Measurements from ENCODE around the gene TRIM58.

Gene TRIM58

DNA sequence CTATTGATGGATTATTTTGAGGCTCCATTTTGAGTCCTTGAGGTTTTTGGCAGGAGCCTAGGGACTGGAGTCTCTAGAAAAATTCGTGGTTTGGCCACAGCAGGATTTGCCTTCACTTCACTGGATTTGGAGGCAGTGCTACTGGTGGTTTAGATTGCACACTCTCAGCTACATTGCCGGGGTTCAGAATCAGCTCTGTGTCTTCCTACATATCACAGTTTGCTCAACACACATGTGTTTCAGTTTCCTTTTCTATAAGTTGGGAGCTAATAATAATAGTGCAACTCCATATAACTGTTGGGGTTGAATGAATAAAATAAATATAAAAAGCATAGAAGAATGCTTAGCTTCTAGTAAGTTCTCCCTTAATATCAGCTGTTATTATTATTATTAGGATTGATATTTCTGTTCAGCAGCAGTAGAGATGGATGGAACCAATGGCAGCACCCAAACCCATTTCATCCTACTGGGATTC lies 38.2 kb downstream of the TRIM58 start, which contains the start of gene OR2W3:
OR2W3 (plus strand) TSS at position 425 of the 475 bp plus-strand sequence; CDS start at position 425, 0 bp downstream.
- no peak for DNase-seq

DNA sequence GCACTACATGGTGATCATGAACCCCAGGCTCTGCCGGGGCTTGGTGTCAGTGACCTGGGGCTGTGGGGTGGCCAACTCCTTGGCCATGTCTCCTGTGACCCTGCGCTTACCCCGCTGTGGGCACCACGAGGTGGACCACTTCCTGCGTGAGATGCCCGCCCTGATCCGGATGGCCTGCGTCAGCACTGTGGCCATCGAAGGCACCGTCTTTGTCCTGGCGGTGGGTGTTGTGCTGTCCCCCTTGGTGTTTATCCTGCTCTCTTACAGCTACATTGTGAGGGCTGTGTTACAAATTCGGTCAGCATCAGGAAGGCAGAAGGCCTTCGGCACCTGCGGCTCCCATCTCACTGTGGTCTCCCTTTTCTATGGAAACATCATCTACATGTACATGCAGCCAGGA lies 39.0 kb downstream of the TRIM58 start:
- no peak for DNase-seq

DNA sequence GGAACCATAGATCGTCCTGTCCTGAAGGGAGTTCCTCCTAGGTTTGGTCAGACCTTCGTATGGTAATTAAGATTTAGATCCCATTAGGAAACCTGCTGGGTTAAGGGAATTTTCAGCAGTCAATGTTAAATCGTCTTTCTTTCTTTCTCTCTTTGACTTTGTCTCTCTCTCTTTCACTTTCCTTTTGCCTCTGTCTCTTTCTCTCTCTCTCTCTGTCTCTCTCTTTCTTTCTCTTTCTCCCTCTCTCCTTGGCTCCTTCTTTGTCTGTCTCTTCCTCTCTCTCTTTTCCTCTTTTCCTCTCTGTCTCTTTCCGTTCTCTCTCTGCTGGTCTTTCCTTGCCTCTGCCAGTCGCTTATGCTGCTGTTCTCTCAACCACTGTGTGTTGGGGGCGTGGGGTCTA lies 47.1 kb downstream of the TRIM58 start:
- DNase-seq, result no peak

DNA sequence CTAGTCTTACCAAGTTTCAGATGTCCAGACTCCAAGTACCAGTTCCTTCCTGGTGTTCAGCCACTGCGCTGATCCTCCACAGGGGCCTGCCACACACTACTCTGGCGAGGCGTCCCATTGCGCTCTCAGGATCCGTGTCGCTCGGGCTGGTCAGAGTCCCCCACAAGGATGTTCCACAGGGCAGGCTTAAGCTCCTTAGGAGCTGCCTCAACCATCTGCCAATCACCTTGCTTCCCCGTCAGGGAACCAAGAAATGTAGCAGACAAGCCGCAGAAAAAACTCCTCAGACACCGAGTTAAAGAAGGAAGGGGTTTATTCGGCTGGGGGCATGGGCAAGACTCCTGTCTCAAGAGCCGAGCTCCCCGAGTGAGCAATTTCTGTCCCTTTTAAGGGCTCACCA lies 48.2 kb downstream of the TRIM58 start:
- DNase-seq, result no peak

DNA sequence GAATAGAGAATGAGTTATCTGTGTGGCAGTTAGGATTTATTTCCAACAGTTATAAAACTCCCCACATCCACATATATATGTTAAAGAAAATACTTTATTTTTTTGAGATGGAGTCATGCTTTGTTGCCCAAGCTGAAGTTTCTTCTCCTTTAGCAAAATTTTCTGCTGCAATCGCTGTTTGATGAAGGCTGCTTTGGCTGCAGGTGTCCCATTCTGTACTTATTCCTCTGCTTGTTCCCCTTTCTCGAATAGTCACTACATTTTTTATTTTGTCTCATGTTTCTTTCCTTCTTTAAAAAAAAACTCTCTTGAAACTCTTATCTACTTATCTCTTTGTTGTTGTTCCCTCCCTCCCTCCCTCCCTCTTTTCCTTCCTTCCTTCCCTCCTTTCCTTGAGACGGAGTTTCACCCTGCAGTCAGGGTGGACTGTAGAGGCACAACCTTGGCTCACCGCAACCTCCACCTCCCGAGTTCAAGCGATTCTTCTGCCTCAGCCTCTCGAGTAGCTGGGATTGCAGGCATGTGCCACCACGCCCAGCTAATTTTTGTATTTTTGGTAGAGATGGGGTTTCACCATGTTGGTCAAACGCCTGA lies 49.0 kb downstream of the TRIM58 start:
- DNase-seq, result no peak

DNA sequence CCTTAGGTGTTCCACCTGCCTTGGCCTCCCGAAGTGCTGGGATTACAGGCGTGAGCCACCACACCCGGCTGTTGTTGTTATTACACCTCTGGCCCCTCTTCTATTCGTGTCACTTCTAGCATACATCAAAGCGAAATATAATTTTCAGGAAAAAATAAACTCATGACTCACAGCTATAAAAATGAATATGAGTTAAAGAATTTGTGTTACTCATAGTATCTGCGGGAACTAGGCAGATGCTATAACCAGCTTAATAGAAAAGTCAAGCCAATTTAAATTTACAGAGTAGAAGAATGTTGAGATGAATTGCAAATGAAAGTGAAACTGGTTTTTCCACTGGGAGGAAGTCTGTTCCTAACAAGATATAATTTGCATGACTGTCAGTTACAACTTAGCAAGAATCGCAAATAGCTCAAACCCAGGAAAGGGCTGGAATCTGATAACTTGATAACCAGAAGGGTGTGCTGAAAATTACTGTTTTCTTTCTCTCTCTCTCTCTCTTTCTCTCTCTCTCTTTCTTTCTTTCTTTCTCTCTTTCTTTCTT lies 49.6 kb downstream of the TRIM58 start:
- DNase-seq, result no peak

DNA sequence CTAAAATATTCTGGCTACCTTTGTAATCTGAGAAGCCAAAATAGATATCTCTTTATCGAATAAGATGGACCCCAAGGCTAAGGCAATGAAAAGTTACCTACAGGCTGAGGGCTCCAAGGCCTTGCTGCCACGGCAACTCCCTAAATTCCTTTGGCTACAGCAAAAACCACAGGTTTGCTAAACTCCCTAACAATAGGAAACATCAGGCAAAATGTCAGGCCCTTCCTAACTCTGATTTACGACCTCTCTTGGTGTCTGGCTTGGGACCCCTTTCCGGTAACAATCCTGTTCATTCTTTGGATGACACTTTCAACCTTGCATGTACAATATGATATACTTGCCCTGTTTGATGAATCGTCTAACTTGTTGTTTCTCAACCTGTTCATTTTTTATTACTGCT lies 51.8 kb downstream of the TRIM58 start:
- no peak for DNase-seq

DNA sequence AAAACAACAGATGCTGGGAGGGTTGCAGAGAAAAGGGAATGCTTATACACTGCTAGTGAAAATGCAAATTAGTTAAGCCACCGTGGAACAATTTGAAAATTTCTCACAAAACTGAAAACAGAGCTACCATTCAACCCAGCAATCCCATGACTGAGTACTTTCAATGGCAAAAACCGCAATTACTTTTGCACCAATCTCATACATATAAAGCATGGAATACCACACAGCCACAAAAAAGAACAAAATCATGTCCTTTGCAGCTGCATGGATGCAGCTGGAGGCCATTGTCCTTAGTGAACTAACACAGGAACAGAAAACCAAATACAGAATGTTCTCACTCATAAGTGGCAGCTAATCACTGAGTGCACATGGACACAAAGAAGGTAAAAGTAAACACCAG lies 56.8 kb downstream of the TRIM58 start:
- DNase-seq, result no peak

DNA sequence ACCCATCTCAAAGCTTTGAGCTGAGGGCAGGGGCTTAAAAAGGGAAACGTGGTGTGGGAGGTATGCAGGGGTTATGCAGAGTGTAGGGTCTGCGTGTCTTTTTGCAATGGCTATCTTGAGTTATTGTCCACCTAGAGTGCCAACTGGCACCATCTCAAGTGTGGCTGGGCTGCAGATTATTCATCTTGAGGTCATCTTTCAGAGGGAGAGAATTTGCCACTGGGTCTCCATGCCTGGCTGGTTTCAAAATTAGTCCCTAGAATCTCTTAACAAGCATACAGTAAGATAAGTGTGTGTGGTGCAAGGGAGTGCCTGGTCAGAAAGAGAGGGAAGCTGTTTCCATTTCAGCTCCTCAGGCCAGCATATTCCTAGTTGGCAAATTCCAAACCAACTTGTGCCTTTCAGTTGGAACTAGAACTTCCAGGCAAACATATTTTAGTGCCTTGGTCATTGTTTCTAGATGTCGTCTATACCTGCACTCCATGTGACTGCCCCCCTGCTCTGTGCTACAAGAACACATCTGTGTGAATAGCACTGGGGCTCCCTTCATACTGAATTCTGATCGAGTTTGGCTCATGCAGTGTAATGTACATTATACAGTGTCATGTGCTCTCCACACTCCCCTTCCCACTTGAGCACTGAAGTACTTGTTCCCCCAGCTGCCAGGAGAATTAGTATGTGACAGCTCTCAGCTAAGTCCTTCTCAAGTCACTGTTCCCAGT lies 58.1 kb downstream of the TRIM58 start:
- DNase-seq, result no peak

DNA sequence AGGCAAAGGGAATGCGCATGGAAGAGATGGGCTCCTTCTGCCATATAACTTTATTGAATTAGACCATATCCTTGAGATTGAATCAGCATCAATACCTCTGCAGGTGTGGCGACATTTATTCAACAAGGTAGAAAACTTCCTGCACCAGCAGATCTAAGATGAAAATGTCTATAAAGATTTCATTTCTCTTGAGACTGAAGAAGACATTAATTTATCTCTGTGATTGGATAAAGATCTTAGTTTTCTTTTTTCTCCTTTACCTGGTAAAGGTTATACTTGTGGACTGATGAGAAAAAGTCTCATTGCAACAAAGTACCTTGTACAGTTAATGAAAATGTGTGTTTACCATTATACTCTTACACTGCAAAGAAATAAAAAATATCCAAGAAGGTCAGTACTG lies 63.0 kb downstream of the TRIM58 start, which contains the start of gene OR2T8:
OR2T8 (plus strand) TSS at position 301 of the 400 bp plus-strand sequence. CDS start 766 bp downstream, outside the sequence.
- DNase-seq, result no peak

DNA sequence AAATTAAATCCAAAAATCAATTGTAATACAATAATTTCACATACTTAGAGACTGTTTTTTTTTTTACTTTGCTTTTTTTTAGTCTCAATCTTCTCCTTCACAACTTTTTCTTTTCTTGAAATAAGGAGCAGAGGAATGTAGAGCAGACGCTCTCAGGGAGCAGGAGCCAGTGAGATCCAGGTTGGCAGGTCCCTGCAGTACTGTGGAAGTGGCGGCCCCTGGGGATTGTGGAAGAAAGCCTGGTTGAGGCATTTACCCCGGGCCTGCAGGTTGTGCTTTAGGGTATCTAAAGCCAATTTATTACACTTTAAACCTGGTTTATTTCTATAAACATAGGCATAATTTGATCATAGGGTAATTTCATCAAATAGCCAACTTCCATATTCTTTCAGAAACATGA lies 67.0 kb downstream of the TRIM58 start:
- DNase-seq, result no peak

DNA sequence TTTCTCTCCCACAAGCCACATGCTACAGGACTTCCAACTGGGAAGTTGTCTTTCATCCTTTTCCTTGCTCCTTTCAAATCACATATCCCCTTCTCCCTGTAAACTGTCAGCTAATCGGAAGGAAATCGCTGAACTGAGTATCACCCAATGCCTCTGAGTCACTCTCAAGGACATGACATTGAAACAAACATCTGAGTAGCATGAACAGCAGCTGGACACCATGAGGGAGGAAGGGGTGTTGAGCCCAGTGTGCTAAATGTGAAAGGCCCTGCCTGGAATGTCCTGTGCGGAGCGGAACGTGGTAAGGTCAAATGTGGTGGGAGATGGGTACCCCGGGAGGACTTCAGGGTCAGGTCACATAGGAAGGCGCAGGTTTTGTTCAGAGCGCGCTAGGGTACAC lies 67.9 kb downstream of the TRIM58 start, which contains the start of gene OR2AJ1:
OR2AJ1 (plus strand) TSS at position 22 of the 400 bp plus-strand sequence. CDS start 8,880 bp downstream, outside the sequence.
- DNase-seq, result no peak

Data from activated effector memory CD4-positive, alpha-beta T cell treated with anti-CD3 and anti-CD28 coated beads, Interleukin-2, amount 50 U/mL, for 16 hours (primary cell).